CD14-positive monocyte (primary cell): ENCODE data around the gene TRIM56. TPM values are rescaled to one million over a fixed set of nuclear protein-coding genes. Genes with fewer than 3 reads are reported as not detected.

Experiments used
- DNase-seq, 3 donors: peaks; one replicate each; pipeline ENCODE4 v3.0.0-alpha.2; 2011 to 2022
- H2AFZ ChIP-seq: 2 replicates; pipeline ENCODE4 v1.6.0; 2012; ENCODE audit warnings: mild to moderate bottlenecking, low read depth, low read length, inconsistent platforms; ENCODE audit not compliant: insufficient read depth, poor library complexity, severe bottlenecking
- H3K27ac ChIP-seq, 2 donors: 1 replicate in 1 of 2; 2 replicates in 1 of 2; pipeline ENCODE4 v1.5.1; 2012 to 2013; ENCODE audit warnings: low read length in 2 of 2, control low read depth in 1 of 2, inconsistent platforms in 1 of 2, low read depth in 1 of 2, mild to moderate bottlenecking in 1 of 2
- H3K27me3 ChIP-seq, 2 donors: one replicate each; pipeline versions ENCODE4 v1.6.0 to v1.6.1; 2011 to 2013; ENCODE audit warnings: low read length in 2 of 2; ENCODE audit not compliant: control insufficient read depth in 2 of 2, insufficient read depth in 2 of 2
- H3K36me3 ChIP-seq, 2 donors: replicated peaks in 1 of 2; 1 replicate in 1 of 2; 2 replicates in 1 of 2; pipeline versions ENCODE4 v1.5.1 to v1.6.1; 2012 to 2013; ENCODE audit warnings: low read length in 2 of 2, control low read depth in 1 of 2, inconsistent platforms in 1 of 2, mild to moderate bottlenecking in 1 of 2; ENCODE audit not compliant: insufficient read depth in 2 of 2, control insufficient read depth in 1 of 2
- H3K4me1 ChIP-seq, 2 donors: 1 replicate in 1 of 2; 2 replicates in 1 of 2; pipeline versions ENCODE4 v1.5.1 to v1.6.1; 2012 to 2013; ENCODE audit warnings: low read length in 2 of 2, control low read depth in 1 of 2, inconsistent platforms in 1 of 2, mild to moderate bottlenecking in 1 of 2, moderate library complexity in 1 of 2; ENCODE audit not compliant: insufficient read depth in 2 of 2, control insufficient read depth in 1 of 2
- H3K4me2 ChIP-seq: replicated peaks from 2 replicates; pipeline ENCODE3; 2012; ENCODE audit warnings: low read length, moderate library complexity, mild to moderate bottlenecking; ENCODE audit not compliant: poor library complexity, severe bottlenecking; ENCODE audit errors: extremely low read depth
- H3K4me3 ChIP-seq, 3 experiments: fragments of 200-600 bp in 1 of 3; sonication (generic) in 1 of 3; replicated peaks in 1 of 3; 1 replicate in 2 of 3; 2 replicates in 1 of 3; pipeline ENCODE4 v1.5.1; 2011 to 2013; ENCODE audit warnings: low read length in 3 of 3, mild to moderate bottlenecking in 3 of 3, control low read depth in 2 of 3, low read depth in 2 of 3, inconsistent platforms in 1 of 3, moderate library complexity in 1 of 3
- H3K79me2 ChIP-seq: 2 replicates; pipeline ENCODE4 v1.6.0; 2012; ENCODE audit warnings: mild to moderate bottlenecking, control low read depth, inconsistent platforms, low read length, moderate library complexity; ENCODE audit not compliant: insufficient read depth
- H3K9ac ChIP-seq: 2 replicates; pipeline ENCODE4 v1.6.0; 2017; ENCODE audit warnings: low read length, mild to moderate bottlenecking; ENCODE audit not compliant: insufficient read depth, poor library complexity, severe bottlenecking
- H3K9me3 ChIP-seq, 2 donors: replicated peaks in 1 of 2; 1 replicate in 1 of 2; 2 replicates in 1 of 2; pipeline versions ENCODE4 v1.5.1 to v1.6.1; 2012 to 2013; ENCODE audit warnings: low read length in 2 of 2, control low read depth in 1 of 2; ENCODE audit not compliant: control insufficient read depth in 1 of 2, insufficient read depth in 1 of 2
- H4K20me1 ChIP-seq: 2 replicates; pipeline ENCODE4 v1.6.0; 2012; ENCODE audit warnings: mild to moderate bottlenecking, low read length, control low read depth, moderate library complexity; ENCODE audit not compliant: insufficient read depth
- H3K27ac Mint-ChIP-seq, 7 donors: one replicate each; pipeline ENCODE4 v1.8.0; 2020; ENCODE audit warnings: mild to moderate bottlenecking in 7 of 7, mixed read lengths in 7 of 7, moderate library complexity in 6 of 7, inconsistent platforms in 2 of 7
- H3K27me3 Mint-ChIP-seq, 3 donors: one replicate each; pipeline ENCODE4 v1.8.0; 2021 to 2022; ENCODE audit warnings: low read depth in 3 of 3, mild to moderate bottlenecking in 3 of 3, mixed read lengths in 3 of 3, moderate library complexity in 3 of 3, inconsistent platforms in 1 of 3
- H3K36me3 Mint-ChIP-seq, 2 donors: one replicate each; pipeline ENCODE4 v1.8.0; 2020; ENCODE audit warnings: mixed read lengths in 2 of 2, inconsistent platforms in 1 of 2, mild to moderate bottlenecking in 1 of 2
- H3K4me1 Mint-ChIP-seq: one replicate; pipeline ENCODE4 v1.8.0; 2020; ENCODE audit warnings: mild to moderate bottlenecking, mixed read lengths
- H3K4me3 Mint-ChIP-seq, 2 donors: one replicate each; pipeline ENCODE4 v1.8.0; 2020; ENCODE audit warnings: mild to moderate bottlenecking in 2 of 2, mixed read lengths in 2 of 2, moderate library complexity in 1 of 2
- H3K9me3 Mint-ChIP-seq, 7 donors: one replicate each; pipeline ENCODE4 v1.8.0; 2020 to 2022; ENCODE audit warnings: mixed read lengths in 7 of 7, mild to moderate bottlenecking in 6 of 7, moderate library complexity in 6 of 7, inconsistent platforms in 2 of 7
- CTCF ChIP-seq: fragments of 200-600 bp; IDR thresholded peaks from one replicate; pipeline ENCODE4 v1.8.0; 2022; ENCODE audit warnings: antibody characterized with exemption, mild to moderate bottlenecking
- WGBS: methylation state at CpG from one replicate; pipeline ENCODE4 v1.1.5; 2013; ENCODE audit warnings: missing lambda C conversion rate; ENCODE audit not compliant: insufficient coverage; 5-methylcytosine and 5-hydroxymethylcytosine counted together
- intact Hi-C, 2 donors: fragments of 100-400 bp; cut with micrococcal nuclease; formaldehyde crosslinking; loops; one replicate each; pipeline versions ENCODE4 v1.15.0 to v1.15.1; 2023
- polyA plus RNA-seq, 3 donors: library from polyadenylated mRNA; depleted of rRNA in 1 of 3; unstranded in 2 of 3; stranded (reverse) in 1 of 3; fragments of 300-500 nt in 2 of 3; fragments of >200 nt in 1 of 3; fragmentation: Illumina TruSeq in 2 of 3; gene quantifications; 1 replicate in 2 of 3; 2 replicates in 1 of 3; pipeline ENCODE4 v1.2.3, GENCODE V29; 2012 to 2021

Gene TRIM56
- polyA plus RNA-seq, 3 donors = 0.66 to 9.4 (median 1.2) TPM

- no peak overlapping the region for H2AFZ ChIP-seq
- DNase-seq = no peak
- Mint-ChIP-seq H3K4me3 (no peak overlapping the region), H3K9me3 (peaks cover 0 to 5% (median 0%) of the 10 kb centered on the region in 7 donors), H3K27me3 (peaks cover 2 to 4% (median 4%) of the 10 kb centered on the region in 3 donors), H3K27ac (no peak overlapping the region), H3K36me3 (peaks cover 29 to 31% of the 10 kb centered on the region in 2 donors), H3K4me1 (peaks cover 4% of the 10 kb centered on the region)
- H3K9ac ChIP-seq = no peak overlapping the region
- H3K4me3 ChIP-seq = no peak overlapping the region
- H3K79me2 ChIP-seq = peaks cover 21% of the 10 kb centered on the region
- no peaks in the 10 kb centered on the region for H3K27me3 ChIP-seq
- no peaks in the 10 kb centered on the region for H3K4me1 ChIP-seq
- no peak overlapping the region for H3K4me2 ChIP-seq
- WGBS = no CpG with 5 or more reads among the region's 4 CpGs
- H3K27ac ChIP-seq = no peak overlapping the region
- no peak for TF ChIP-seq CTCF
- no peaks in the 10 kb centered on the region for H3K9me3 ChIP-seq
- peaks cover 12 to 23% of the 10 kb centered on the region in 2 donors for H3K36me3 ChIP-seq
- H4K20me1 ChIP-seq = peaks cover 65% of the 10 kb centered on the region
- intact Hi-C loops = no loop called here
These were observed 8.6 kb downstream of the TRIM56 start for GRCh38 chr7:101093906-101094305.

- H3K27ac ChIP-seq = no peak overlapping the region
- H3K79me2 ChIP-seq = peaks cover 17% of the 10 kb centered on the region
- H3K9ac ChIP-seq = no peak overlapping the region
- peaks cover 60% of the 10 kb centered on the region for H4K20me1 ChIP-seq
- H2AFZ ChIP-seq = no peak overlapping the region
- H3K27me3 ChIP-seq = no peaks in the 10 kb centered on the region
- H3K4me3 Mint-ChIP-seq = no peak overlapping the region
- H3K4me2 ChIP-seq = no peak overlapping the region
- peaks cover 4 to 5% (median 4%) of the 10 kb centered on the region in 3 donors for H3K27me3 Mint-ChIP-seq
- TF ChIP-seq CTCF = no peak
- H3K36me3 Mint-ChIP-seq = peaks cover 25 to 26% of the 10 kb centered on the region in 2 donors
- DNase-seq = no peak
- no peaks in the 10 kb centered on the region for H3K9me3 ChIP-seq
- H3K27ac Mint-ChIP-seq = no peak overlapping the region
- intact Hi-C loops = no loop called here
- WGBS = 94% methylated on average over 2 of the region's 9 CpGs
- no peaks in the 10 kb centered on the region for H3K4me1 ChIP-seq
- peaks cover 8 to 18% of the 10 kb centered on the region in 2 donors for H3K36me3 ChIP-seq
- peaks cover 0 to 5% (median 0%) of the 10 kb centered on the region in 7 donors for H3K9me3 Mint-ChIP-seq
- H3K4me1 Mint-ChIP-seq = peaks cover 5% of the 10 kb centered on the region
- no peak overlapping the region for H3K4me3 ChIP-seq
These were observed 9.1 kb downstream of the TRIM56 start for GRCh38 chr7:101094376-101094775.
